Liver (tissue), 9 donors: ENCODE measurements around the gene JAKMIP1. TPM values are rescaled to one million over a fixed set of nuclear protein-coding genes. Genes with fewer than 3 reads are reported as not detected.

Experiments used
- DNase-seq: peaks from one replicate; pipeline ENCODE4 v3.0.0-alpha.2; 2017; ENCODE audit warnings: low spot score
- H3K27ac ChIP-seq, 2 donors: one replicate each; pipeline ENCODE4 v1.7.0; 2013; ENCODE audit warnings: inconsistent platforms in 2 of 2, low read length in 2 of 2, control low read depth in 1 of 2, low read depth in 1 of 2, mild to moderate bottlenecking in 1 of 2
- H3K27me3 ChIP-seq, 4 donors: one replicate each; pipeline versions ENCODE4 v1.6.1 to v1.7.0; 2013; ENCODE audit warnings: low read length in 3 of 4, inconsistent platforms in 1 of 4, mild to moderate bottlenecking in 1 of 4, moderate library complexity in 1 of 4; ENCODE audit not compliant: control insufficient read depth in 4 of 4, insufficient read depth in 4 of 4
- H3K36me3 ChIP-seq, 4 donors: one replicate each; pipeline versions ENCODE4 v1.6.1 to v1.7.0; 2013; ENCODE audit warnings: low read length in 3 of 4, mild to moderate bottlenecking in 3 of 4, low read depth in 1 of 4, moderate library complexity in 1 of 4; ENCODE audit not compliant: control insufficient read depth in 4 of 4, insufficient read depth in 3 of 4
- H3K4me1 ChIP-seq, 4 donors: one replicate each; pipeline versions ENCODE4 v1.6.1 to v1.7.0; 2013; ENCODE audit warnings: low read length in 3 of 4, mild to moderate bottlenecking in 3 of 4, moderate library complexity in 1 of 4; ENCODE audit not compliant: control insufficient read depth in 4 of 4, insufficient read depth in 4 of 4
- H3K4me3 ChIP-seq, 3 donors: one replicate each; pipeline versions ENCODE4 v1.6.1 to v1.7.0; 2013; ENCODE audit warnings: low read length in 3 of 3, control low read depth in 1 of 3, low read depth in 1 of 3, mild to moderate bottlenecking in 1 of 3
- H3K9ac ChIP-seq, 2 donors: one replicate each; pipeline ENCODE4 v1.7.0; 2013; ENCODE audit warnings: low read length in 2 of 2, mild to moderate bottlenecking in 2 of 2, moderate library complexity in 2 of 2, control low read depth in 1 of 2, low read depth in 1 of 2
- H3K9me3 ChIP-seq, 4 donors: one replicate each; pipeline versions ENCODE4 v1.6.1 to v1.7.0; 2013; ENCODE audit warnings: low read length in 3 of 4; ENCODE audit not compliant: control insufficient read depth in 4 of 4
- ATF3 ChIP-seq: IDR thresholded peaks from 2 replicates; pipeline ENCODE4 v1.6.1; 2016; ENCODE audit warnings: antibody characterized with exemption
- CTCF ChIP-seq: fragments of 150-350 bp; IDR thresholded peaks from 2 replicates; pipeline ENCODE4 v1.5.1; 2017; ENCODE audit warnings: improper control_type of control experiment, low read depth, low read length; ENCODE audit not compliant: missing input control
- EGR1 ChIP-seq, 2 donors: IDR thresholded peaks; 2 replicates each; pipeline ENCODE4 v1.6.1; 2016 to 2018; ENCODE audit warnings: antibody characterized with exemption in 2 of 2, low read depth in 2 of 2
- FOXA1 ChIP-seq: IDR thresholded peaks from 2 replicates; pipeline ENCODE4 v1.6.1; 2016; ENCODE audit warnings: antibody characterized with exemption
- FOXA2 ChIP-seq: IDR thresholded peaks from 2 replicates; pipeline ENCODE4 v1.6.1; 2016; ENCODE audit warnings: antibody characterized with exemption
- GABPA ChIP-seq, 2 donors: IDR thresholded peaks in 1 of 2; conservative IDR thresholded peaks in 1 of 2; 2 replicates each; pipeline ENCODE4 v1.6.1; 2016; ENCODE audit warnings: antibody characterized with exemption in 2 of 2, mild to moderate bottlenecking in 1 of 2, moderate library complexity in 1 of 2
- HNF4A ChIP-seq, 2 donors: conservative IDR thresholded peaks; 2 replicates each; pipeline ENCODE4 v1.6.1; 2016; ENCODE audit warnings: antibody characterized with exemption in 2 of 2, mild to moderate bottlenecking in 2 of 2
- HNF4G ChIP-seq: IDR thresholded peaks from 2 replicates; pipeline ENCODE4 v1.6.1; 2016; ENCODE audit warnings: antibody characterized with exemption
- JUND ChIP-seq, 2 donors: IDR thresholded peaks; 2 replicates each; pipeline ENCODE4 v1.6.1; 2016; ENCODE audit warnings: antibody characterized with exemption in 2 of 2
- MAX ChIP-seq: IDR thresholded peaks from 2 replicates; pipeline ENCODE4 v1.6.1; 2016; ENCODE audit warnings: antibody characterized with exemption
- NR2F2 ChIP-seq: IDR thresholded peaks from 2 replicates; pipeline ENCODE4 v1.6.1; 2016; ENCODE audit warnings: antibody characterized with exemption
- RAD21 ChIP-seq, 2 donors: IDR thresholded peaks; 2 replicates each; pipeline ENCODE4 v1.6.1; 2016; ENCODE audit warnings: antibody characterized with exemption in 2 of 2, mild to moderate bottlenecking in 2 of 2
- REST ChIP-seq: IDR thresholded peaks from 2 replicates; pipeline ENCODE4 v1.6.1; 2016; ENCODE audit warnings: antibody characterized with exemption, mild to moderate bottlenecking
- RXRA ChIP-seq, 2 donors: IDR thresholded peaks; 2 replicates each; pipeline ENCODE4 v1.6.1; 2017 to 2018; ENCODE audit warnings: antibody characterized with exemption in 2 of 2, mild to moderate bottlenecking in 1 of 2
- SP1 ChIP-seq: IDR thresholded peaks from 2 replicates; pipeline ENCODE4 v1.6.1; 2018; ENCODE audit warnings: antibody characterized with exemption, mild to moderate bottlenecking
- TAF1 ChIP-seq: conservative IDR thresholded peaks from 2 replicates; pipeline ENCODE4 v1.6.1; 2016; ENCODE audit warnings: antibody characterized with exemption, mild to moderate bottlenecking
- YY1 ChIP-seq: IDR thresholded peaks from 2 replicates; pipeline ENCODE4 v1.6.1; 2016; ENCODE audit warnings: antibody characterized with exemption, mild to moderate bottlenecking
- ZBTB33 ChIP-seq: IDR thresholded peaks from 2 replicates; pipeline ENCODE4 v1.6.1; 2016; ENCODE audit warnings: antibody characterized with exemption
- WGBS: extraction: QIAGEN DNeasy Blood & Tissue Kit; methylation state at CpG from one replicate; pipeline ENCODE4 v1.1.7; 2013; 5-methylcytosine and 5-hydroxymethylcytosine counted together
- polyA plus RNA-seq, 2 donors: library from polyadenylated mRNA; stranded (reverse) in 1 of 2; unstranded in 1 of 2; fragments of 200-250 nt in 1 of 2; fragments of >200 nt in 1 of 2; fragmentation: Nextera tagmentation in 1 of 2; extraction: Ambion mirVana in 1 of 2; gene quantifications; one replicate each; pipeline versions ENCODE4 v1.2.1 to v1.2.3, GENCODE V29; 2013 to 2015
- total RNA-seq, 2 donors: library from RNA; depleted of rRNA; stranded (reverse); fragments of >200 nt; gene quantifications; one replicate each; pipeline ENCODE4 v1.2.3, GENCODE V29; 2014
- donor health status: healthy.
- donor health status: healthy.
- donor health status: healthy.
- donor health status: healthy.
- donor health status: healthy.

JAKMIP1 gene
- total and polyA plus RNA-seq, 4 donors: 0.08 to 0.50 TPM; not detected in 2

- no peak overlapping the region for H3K9ac ChIP-seq
- no peak overlapping the region for H3K27ac ChIP-seq
- H3K9me3 ChIP-seq: peaks cover 5 to 13% (median 11%) of the 10 kb centered on the region in 4 donors
- DNase-seq: no peak
- no peak for TF ChIP-seq YY1
- TF ChIP-seq REST: no peak
- TF ChIP-seq ATF3: no peak
- TF ChIP-seq JUND (IDR thresholded peaks at IDR 0.05): no peak
- TF ChIP-seq TAF1: no peak
- TF ChIP-seq EGR1 (IDR thresholded peaks at IDR 0.05; ENCODE audit: low read depth in 2 of 2): no peak
- TF ChIP-seq GABPA (IDR thresholded peaks at IDR 0.05 in 1 of 2, conservative IDR thresholded peaks at IDR 0.05 in 1 of 2): no peak
- TF ChIP-seq MAX: no peak
- no peak for TF ChIP-seq NR2F2
- no peak for TF ChIP-seq HNF4G
- no peak for TF ChIP-seq SP1
- TF ChIP-seq RAD21 (IDR thresholded peaks at IDR 0.05): no peak
- no peak for TF ChIP-seq CTCF
- TF ChIP-seq ZBTB33: no peak
- TF ChIP-seq FOXA2: no peak
- TF ChIP-seq HNF4A (conservative IDR thresholded peaks at IDR 0.05): no peak
- H3K36me3 ChIP-seq: no peaks in the 10 kb centered on the region
- no peak overlapping the region for H3K4me3 ChIP-seq
- WGBS: 79% methylated on average over 7 of the region's 7 CpGs
- no peaks in the 10 kb centered on the region for H3K4me1 ChIP-seq
- H3K27me3 ChIP-seq: no peaks in the 10 kb centered on the region
These were observed 136.0 kb downstream of the JAKMIP1 start for GRCh38 chr4:6064383-6064782.

- H3K27me3 ChIP-seq: no peaks in the 10 kb centered on the region
- no peak for DNase-seq
- peaks cover 12 to 18% (median 15%) of the 10 kb centered on the region in 4 donors for H3K9me3 ChIP-seq
- 93% methylated on average over 10 of the region's 10 CpGs for WGBS
- no peak overlapping the region for H3K27ac ChIP-seq
- no peaks in the 10 kb centered on the region for H3K4me1 ChIP-seq
- no peaks in the 10 kb centered on the region for H3K36me3 ChIP-seq
- no peak overlapping the region for H3K4me3 ChIP-seq
- no peak overlapping the region for H3K9ac ChIP-seq
- no peak for TF ChIP-seq FOXA1
- no peak for TF ChIP-seq SP1
- no peak for TF ChIP-seq ATF3
- TF ChIP-seq JUND (IDR thresholded peaks at IDR 0.05): no peak
- no peak for TF ChIP-seq MAX
- no peak for TF ChIP-seq NR2F2
- TF ChIP-seq HNF4G: no peak
- TF ChIP-seq CTCF: no peak
- TF ChIP-seq ZBTB33: no peak
- TF ChIP-seq YY1: no peak
- TF ChIP-seq RXRA (IDR thresholded peaks at IDR 0.05): no peak
- no peak for TF ChIP-seq HNF4A (conservative IDR thresholded peaks at IDR 0.05)
These were observed 136.7 kb downstream of the JAKMIP1 start for GRCh38 chr4:6063684-6064083.
